Mononuclear cell (primary cell): ENCODE results near the gene CSMD2. TPM values are rescaled to one million over a fixed set of nuclear protein-coding genes. Genes with fewer than 3 reads are reported as not detected.

ENCODE experiments used
- H3K27me3 ChIP-seq: 2 replicates; pipeline ENCODE4 v1.6.0; 2011; ENCODE audit warnings: low read length, control low read depth; ENCODE audit not compliant: insufficient read depth
- H3K4me1 ChIP-seq: 2 replicates; pipeline ENCODE4 v1.5.1; 2011; ENCODE audit warnings: mild to moderate bottlenecking, low read length, control low read depth; ENCODE audit not compliant: insufficient read depth
- H3K4me3 ChIP-seq: 2 replicates; pipeline ENCODE4 v1.5.1; 2011; ENCODE audit warnings: mild to moderate bottlenecking, low read length, moderate library complexity
- H3K9me3 ChIP-seq: 2 replicates; pipeline ENCODE4 v1.5.1; 2011; ENCODE audit warnings: low read depth, mild to moderate bottlenecking, control low read depth, low read length
- total RNA-seq: library from RNA; depleted of rRNA; stranded (reverse); fragments of >200 nt; gene quantifications from one replicate; pipeline ENCODE4 v1.2.3, GENCODE V29; 2012

The CSMD2 gene
- total RNA-seq, 1 donor, result not detected

- no peaks in the 10 kb centered on the region for H3K4me1 ChIP-seq
- H3K9me3 ChIP-seq, result no peaks in the 10 kb centered on the region
- H3K4me3 ChIP-seq, result no peak overlapping the region
- H3K27me3 ChIP-seq, result no peaks in the 10 kb centered on the region
These were observed 515.3 kb downstream of the CSMD2 start for GRCh38 chr1:33649759-33650158.

- no peaks in the 10 kb centered on the region for H3K9me3 ChIP-seq
- no peaks in the 10 kb centered on the region for H3K4me1 ChIP-seq
- no peak overlapping the region for H3K4me3 ChIP-seq
- H3K27me3 ChIP-seq, result no peaks in the 10 kb centered on the region
These were observed 521.8 kb downstream of the CSMD2 start for GRCh38 chr1:33643216-33643615.

DNA sequence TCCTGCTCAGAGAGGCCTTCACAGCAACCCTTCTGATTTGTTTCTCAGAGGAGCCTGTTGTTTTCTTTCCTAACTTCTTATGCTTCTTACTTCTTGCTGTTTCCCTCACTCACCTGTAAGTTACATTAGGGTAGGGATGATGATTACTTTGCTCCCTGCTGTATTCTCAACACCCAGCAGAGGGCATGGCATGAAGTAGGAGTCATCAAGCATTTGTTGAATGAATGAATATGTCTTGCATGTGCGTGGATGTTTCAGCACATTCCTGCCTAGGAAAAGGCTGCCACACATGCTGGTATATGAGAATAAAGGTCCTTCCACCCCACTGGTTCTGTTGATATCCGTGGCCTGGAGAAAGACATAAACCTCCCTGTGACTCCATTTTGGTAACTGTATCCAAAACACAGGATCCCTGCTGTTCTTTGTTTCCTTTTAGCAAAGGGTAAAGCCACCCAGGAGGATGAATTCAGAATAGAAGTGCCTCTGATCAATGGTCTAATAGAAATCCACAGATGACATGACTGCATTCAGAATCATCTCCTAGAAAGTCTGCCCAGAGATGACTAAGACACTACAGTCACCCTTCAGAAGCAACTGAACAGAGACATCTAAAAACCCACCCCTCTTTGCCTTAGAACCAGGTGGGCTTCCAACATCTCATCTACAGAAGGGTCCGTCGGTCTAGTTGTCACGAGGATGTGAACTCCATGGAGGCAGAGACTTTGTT is 523.8 kb downstream of the CSMD2 start:
- Histone ChIP-seq H3K27me3 (no peaks in the 10 kb centered on the region), H3K4me3 (no peak overlapping the region), H3K9me3 (no peaks in the 10 kb centered on the region), H3K4me1 (no peaks in the 10 kb centered on the region)

- Histone ChIP-seq H3K9me3 (no peaks in the 10 kb centered on the region), H3K4me1 (no peaks in the 10 kb centered on the region), H3K4me3 (no peak overlapping the region), H3K27me3 (no peaks in the 10 kb centered on the region)
These were observed 524.8 kb downstream of the CSMD2 start for GRCh38 chr1:33640114-33640660.

DNA sequence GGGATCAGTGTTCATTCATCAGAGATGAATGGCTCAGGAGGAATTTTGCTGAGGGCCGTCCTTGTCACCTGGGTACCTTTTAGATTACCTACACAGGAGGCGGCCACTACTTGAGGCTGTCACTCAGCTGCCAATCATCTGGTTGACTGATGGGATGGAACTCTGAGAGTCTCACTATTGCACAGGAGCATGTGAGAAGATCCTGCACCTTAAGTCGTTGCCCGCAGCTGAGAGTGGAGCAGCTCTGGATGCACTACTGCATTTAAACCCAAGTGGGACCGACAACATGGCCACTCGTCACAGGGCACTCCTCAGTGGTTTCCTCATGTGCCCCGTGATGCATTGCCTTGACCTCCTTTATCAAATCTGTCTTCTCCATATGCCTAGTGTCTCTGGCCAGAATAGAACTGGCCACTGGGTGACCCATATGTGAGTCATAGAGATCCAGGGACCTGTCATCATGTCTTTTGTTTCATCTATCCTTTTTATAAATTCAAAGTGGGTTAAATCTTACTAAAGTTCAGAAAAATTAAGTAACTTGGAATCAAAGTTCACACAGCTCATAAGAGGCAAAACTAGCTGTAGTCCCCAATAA is 527.1 kb downstream of the CSMD2 start:
- no peaks in the 10 kb centered on the region for H3K4me1 ChIP-seq
- H3K9me3 ChIP-seq, result no peaks in the 10 kb centered on the region
- no peak overlapping the region for H3K4me3 ChIP-seq
- H3K27me3 ChIP-seq, result no peaks in the 10 kb centered on the region

DNA sequence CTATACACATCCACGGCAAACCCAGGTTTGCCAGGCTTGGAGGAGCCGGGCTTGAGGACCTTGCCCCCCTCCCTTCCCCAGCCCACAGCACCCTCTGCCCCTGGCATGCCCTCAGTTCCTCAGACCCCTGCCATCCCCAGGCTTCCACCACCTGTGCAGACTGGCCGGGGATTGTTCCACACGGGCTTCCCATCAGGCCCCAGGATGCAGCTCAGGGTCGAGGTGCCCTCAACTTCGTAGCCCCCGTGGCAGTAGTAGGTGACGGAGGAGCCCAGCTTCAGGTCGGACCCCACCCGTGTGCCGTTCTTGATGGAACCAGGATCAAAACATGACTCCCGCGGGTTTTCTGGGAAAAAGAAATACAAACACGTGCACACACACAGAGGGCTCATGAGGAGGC is 528.8 kb downstream of the CSMD2 start:
- Histone ChIP-seq H3K4me1 (no peaks in the 10 kb centered on the region), H3K4me3 (no peak overlapping the region), H3K9me3 (no peaks in the 10 kb centered on the region), H3K27me3 (no peaks in the 10 kb centered on the region)

DNA sequence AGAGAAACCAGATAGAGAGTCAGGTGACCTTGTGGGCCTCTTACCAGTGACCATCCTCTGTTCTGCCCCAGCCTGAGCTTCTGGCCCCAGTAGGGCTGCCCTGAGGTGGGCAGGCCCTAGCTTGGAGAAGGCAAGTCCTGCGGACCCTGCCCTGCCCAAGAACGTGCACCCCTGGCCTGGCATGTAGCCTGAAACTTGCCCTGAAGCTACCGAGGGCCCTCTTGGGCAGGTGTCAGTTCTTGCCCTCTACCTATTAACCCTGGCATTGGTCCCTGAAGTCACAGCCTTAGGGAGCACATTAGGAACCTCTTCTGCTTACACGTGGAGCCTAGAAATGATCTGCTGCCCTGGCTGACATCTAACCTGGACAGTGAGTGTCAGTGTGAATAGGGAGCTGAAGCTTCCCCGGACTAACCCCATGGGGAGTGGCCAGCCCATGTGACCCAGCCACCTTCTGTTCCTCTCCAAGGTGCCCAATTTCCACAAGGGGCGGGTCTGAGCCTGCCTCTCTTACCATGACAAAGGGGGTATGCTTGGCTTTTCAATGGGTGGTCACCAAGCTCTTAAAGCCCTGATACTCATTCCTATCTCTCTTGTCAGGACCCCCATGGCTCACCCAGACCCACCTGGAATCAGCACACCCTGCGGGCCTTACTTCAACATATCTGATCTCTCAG is 529.6 kb downstream of the CSMD2 start:
- H3K4me1 ChIP-seq, result no peaks in the 10 kb centered on the region
- peaks cover 5% of the 10 kb centered on the region for H3K27me3 ChIP-seq
- H3K4me3 ChIP-seq, result no peak overlapping the region
- H3K9me3 ChIP-seq, result no peaks in the 10 kb centered on the region

GRCh38 chr1:33634806-33635205 is 530.2 kb downstream of the CSMD2 start:
- H3K9me3 ChIP-seq, result no peaks in the 10 kb centered on the region
- H3K27me3 ChIP-seq, result peaks cover 5% of the 10 kb centered on the region
- H3K4me1 ChIP-seq, result no peaks in the 10 kb centered on the region
- H3K4me3 ChIP-seq, result no peak overlapping the region

DNA sequence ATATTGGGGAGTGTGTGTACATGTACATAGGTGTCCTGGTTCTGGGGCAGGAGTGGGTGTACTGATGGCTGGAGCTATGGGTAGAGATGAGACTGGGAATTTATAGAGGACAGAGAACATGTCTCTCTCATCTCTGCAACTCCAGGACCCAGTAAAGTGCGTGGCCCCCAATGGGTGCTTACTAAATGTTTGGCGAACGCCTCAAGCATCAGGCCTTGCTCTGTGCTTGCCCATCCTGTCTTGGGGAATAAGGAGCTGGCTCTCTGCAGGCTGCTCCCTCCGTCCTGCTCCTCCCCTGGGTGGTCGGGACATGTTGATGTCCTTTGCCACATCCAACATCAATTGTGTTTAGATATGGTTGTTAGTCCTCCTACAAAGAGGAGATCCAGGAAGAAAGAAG is 530.9 kb downstream of the CSMD2 start:
- Histone ChIP-seq H3K27me3 (peaks cover 5% of the 10 kb centered on the region), H3K4me1 (no peaks in the 10 kb centered on the region), H3K4me3 (no peak overlapping the region), H3K9me3 (no peaks in the 10 kb centered on the region)

GRCh38 chr1:33633019-33633801 is 531.8 kb downstream of the CSMD2 start:
- H3K9me3 ChIP-seq, result no peaks in the 10 kb centered on the region
- H3K27me3 ChIP-seq, result peaks cover 5% of the 10 kb centered on the region
- no peak overlapping the region for H3K4me3 ChIP-seq
- no peaks in the 10 kb centered on the region for H3K4me1 ChIP-seq

GRCh38 chr1:33630686-33631085 is 534.3 kb downstream of the CSMD2 start:
- Histone ChIP-seq H3K4me3 (no peak overlapping the region), H3K4me1 (no peaks in the 10 kb centered on the region), H3K27me3 (peaks cover 5% of the 10 kb centered on the region), H3K9me3 (no peaks in the 10 kb centered on the region)

GRCh38 chr1:33626801-33627200 is 538.2 kb downstream of the CSMD2 start:
- Histone ChIP-seq H3K9me3 (no peaks in the 10 kb centered on the region), H3K4me1 (no peaks in the 10 kb centered on the region), H3K4me3 (no peak overlapping the region), H3K27me3 (peaks cover 5% of the 10 kb centered on the region)

DNA sequence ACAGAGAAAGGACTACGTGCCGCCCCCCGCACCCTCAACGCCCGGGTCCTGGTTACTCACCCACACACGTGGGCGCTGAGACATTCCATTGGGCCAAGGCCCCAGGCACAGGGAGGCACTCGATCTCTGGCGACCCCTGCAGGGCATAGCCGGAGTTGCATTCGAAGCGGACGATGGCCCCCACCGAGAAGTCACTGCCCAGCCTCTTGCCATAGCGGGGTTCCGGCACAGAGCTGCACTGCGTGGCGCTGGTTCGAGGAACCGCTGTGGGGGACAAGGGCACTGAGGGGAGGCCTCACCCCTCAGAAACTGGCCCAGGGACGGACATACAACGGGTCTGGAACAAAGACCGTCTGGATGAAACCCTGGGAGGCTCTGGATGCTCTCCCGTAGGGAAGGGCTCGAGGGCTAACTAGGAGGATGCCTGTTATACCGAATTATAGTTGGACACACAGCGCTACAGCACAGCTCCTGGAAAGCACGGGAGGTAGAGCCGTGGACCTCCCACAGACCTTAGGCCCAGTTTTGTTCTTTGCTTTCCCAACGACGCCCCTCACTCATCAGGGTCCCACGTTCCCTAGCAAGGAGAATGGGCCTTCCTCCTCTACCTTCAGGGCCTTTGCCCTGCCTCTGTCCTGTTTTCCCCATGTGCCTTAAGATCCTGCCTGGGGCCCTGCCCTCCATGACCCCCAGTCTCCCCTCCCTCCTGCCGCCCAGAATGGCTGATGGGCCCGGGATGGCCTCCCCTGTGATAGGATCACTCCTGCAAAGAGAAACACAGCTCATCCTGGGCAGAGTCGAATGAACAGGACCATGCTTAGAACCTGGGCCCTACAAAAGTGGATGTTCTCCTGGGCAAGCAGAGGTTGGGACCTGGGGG is 539.8 kb downstream of the CSMD2 start:
- Histone ChIP-seq H3K27me3 (no peaks in the 10 kb centered on the region), H3K4me1 (no peaks in the 10 kb centered on the region), H3K4me3 (no peak overlapping the region), H3K9me3 (no peaks in the 10 kb centered on the region)
